Superior temporal gyrus (tissue), 1 donor: ENCODE measurements around the gene ZNF511.

ENCODE experiments used
- DNase-seq: peaks from one replicate; pipeline ENCODE4 v3.0.0-alpha.2; 2016; ENCODE audit errors: extremely low spot score

Gene ZNF511

GRCh38 chr10:133274751-133275683 is 33.7 kb upstream of the ZNF511 start:
- DNase-seq: no peak

GRCh38 chr10:133275684-133276092 is 33.0 kb upstream of the ZNF511 start:
- no peak for DNase-seq

DNA sequence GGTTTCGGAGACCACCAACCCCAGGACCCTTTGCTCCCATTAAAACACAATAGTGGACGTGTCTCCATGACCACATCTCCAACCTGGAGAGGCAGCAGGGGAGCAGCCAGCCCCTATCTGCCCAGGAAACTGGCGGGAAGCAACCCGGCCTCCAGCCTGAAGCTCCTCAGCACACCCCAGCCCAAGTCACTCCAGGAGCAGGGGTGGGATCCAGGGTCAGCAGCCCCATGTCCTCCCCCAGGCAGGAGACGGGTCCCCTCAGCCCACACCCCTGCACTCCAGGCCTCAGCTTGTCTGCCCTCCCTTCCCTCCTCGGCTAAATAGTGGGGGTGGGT is 32.6 kb upstream of the ZNF511 start:
- no peak for DNase-seq

DNA sequence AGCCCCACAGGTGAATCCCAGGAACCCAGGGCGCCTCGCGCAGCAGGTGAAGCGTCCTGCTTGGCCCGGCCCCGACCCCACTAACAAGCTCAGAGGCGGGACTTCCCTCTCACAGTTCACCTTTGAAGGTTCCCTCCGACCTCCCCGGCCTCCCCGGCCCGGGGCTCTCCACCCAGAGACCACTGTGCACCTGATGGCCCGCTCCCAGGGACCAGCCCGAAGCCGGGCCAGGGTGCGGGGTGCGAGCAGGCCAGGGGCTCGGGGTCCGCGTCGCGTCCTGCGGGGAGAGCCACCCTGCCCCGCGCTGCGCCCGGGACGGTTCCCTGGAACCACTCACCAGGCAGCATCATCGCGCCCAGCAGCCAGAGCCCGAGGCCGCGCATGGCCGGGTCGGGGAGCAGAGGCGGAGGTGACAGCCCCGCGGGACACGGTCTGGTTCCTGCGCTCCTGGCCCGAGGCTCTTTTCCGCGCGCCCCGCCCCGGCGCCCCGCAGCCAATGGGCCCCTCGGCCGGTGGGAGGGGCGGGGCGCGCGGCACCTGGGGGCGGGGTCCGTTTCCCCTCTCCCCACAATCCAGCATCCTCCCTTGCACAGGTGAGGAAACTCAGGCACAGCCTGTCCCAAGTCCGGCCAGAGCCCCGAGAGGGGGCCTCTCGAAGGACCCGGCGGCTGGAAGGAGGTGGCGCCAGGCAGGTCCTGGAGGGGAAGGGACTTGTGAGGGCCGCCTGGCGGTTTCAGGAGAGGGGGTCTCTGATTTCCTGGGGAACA is 32.1 kb upstream of the ZNF511 start, which contains the start of gene ADAM8:
ADAM8 (minus strand) TSS at position 434 of the 767 bp plus-strand sequence; CDS start at position 383, 51 bp downstream.
- no peak for DNase-seq

DNA sequence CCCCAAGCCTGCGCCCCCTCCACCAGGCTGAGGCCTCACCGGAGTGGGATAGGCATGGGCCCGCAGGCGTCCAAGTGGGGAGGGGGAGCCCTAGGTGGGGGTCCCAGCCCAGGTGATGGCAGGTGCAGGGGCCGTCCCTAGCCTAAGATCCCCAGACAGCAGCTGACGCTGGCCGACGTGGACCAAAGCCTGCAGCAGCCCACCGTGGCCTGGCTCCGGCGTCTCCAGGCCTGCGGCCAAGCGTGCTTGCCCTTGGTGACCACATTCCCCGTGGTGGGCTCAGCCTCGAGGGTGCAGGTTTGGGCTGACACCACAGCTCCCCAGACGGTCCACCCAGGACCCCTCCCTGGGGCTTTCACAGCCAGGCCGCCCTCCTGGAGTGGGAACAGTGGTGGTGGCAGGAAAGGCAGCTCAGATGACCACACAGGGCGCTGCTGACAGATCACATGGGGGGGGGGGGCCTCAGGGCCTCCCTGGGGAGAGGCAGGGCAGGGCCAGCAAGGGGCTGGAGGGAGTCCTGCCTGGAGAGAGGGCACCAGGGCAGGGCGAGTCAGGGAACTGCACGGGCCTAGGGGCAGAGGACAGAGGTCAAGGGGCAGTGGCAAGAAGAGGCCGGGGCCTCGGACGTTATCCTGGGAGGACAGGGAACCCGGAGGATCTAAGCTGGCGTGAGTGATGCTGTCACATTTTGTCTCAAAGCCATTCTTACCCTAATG is 31.3 kb upstream of the ZNF511 start:
- DNase-seq: no peak

- no peak for DNase-seq
Measured at GRCh38 chr10:133277993-133278576, 30.6 kb upstream of the ZNF511 start.

- DNase-seq: no peak
Measured at GRCh38 chr10:133278577-133279265, 30.0 kb upstream of the ZNF511 start.

DNA sequence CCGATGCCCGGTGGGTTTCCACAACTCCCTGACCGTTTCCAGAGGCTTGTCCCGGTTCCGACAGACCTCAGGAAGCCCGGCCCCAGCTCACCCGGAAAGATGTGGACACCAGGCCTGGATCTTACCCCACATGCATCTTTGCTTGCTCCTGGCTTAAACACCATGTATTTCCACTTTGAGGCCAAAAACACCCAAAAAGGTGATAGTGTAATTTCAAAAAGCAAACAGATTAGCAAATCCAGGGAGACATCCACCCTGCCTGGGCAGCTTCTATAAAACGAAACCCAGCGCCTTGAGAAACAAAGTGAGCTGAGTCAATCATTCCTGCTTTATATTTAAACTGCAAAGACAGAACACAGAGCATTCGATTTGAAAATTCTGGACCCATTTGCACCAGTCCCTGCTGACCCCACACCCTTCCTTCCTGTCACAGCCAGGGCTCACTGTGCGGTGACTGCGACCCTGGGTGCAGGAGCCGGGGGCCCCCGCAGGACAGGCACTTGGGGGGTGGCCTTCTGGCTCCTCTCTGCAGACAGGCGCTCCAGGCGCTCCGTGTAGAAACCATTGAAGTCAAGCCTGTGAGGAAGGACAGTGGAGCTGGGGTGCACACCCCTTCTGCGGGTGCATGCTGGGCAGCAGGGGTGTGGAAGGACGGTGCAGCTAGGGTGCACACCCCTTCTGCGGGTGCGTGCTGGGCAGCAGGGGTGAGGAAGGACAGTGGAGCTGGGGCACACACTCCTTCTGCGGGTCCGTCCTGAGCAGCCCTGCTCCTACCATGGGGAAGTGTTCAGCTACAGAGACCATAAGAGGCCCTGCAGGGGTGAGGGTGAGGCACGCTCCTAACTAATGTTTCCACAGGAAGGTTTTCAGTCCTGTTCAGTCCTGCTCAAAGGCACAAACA is 29.1 kb upstream of the ZNF511 start:
- no peak for DNase-seq

GRCh38 chr10:133280391-133281059 is 28.2 kb upstream of the ZNF511 start:
- no peak for DNase-seq

- DNase-seq: no peak
Measured at GRCh38 chr10:133281084-133281483, 27.6 kb upstream of the ZNF511 start.

GRCh38 chr10:133281628-133282372 is 26.9 kb upstream of the ZNF511 start:
- DNase-seq: no peak

DNA sequence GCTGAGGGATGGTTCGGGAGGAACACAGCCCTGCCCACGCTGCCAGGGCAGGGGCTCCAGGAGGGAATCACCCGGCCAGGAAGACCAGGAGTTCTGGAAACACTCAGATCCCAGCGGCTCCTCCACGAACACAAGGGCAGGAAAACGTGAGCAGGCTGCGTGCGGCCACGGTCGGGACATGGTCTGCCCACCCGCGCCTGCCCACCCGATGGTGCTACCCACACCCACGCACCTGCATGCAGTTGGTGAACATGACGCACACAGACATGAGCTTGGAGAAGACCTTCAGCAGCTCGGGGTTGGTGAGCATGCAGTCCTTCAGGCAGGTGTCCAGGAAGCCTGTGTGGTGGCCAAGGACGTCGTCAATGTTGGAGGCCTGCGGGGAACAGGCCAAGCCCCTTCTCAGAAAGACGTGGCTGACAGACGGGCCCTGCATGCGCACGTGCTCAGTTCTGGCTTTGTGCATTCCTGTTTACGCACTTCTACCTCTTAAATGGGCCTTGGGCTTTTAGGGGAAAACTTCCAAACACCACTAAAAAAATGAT is 25.8 kb upstream of the ZNF511 start:
- DNase-seq: no peak

DNA sequence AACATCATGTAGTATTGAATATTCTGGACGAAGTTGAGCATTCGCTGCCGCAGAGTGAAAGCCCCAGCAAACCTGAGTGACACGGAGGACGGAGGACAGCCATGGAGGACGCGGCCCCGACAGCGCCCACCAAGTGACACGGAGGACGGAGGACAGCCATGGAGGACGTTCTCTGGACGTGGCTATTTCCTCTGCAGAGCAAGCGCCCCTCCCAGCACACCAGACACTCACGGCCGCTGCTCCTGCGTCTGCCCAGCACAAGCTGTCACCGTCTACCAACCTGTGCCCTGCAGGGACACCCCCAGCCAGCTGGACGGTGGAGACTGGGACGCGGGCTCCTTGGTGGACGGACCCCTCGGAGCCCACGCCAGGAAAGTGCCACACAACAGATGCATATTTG is 24.8 kb upstream of the ZNF511 start:
- no peak for DNase-seq

- DNase-seq: no peak
Measured at GRCh38 chr10:133285217-133285616, 23.5 kb upstream of the ZNF511 start.

- no peak for DNase-seq
Measured at GRCh38 chr10:133286366-133286765, 22.3 kb upstream of the ZNF511 start.

GRCh38 chr10:133287832-133288500 is 20.7 kb upstream of the ZNF511 start:
- no peak for DNase-seq

GRCh38 chr10:133289761-133290160 is 19.0 kb upstream of the ZNF511 start:
- DNase-seq: no peak
